Motor neuron (in vitro differentiated cells): Measurements from ENCODE around the gene DEDD2. TPM values are rescaled to one million over a fixed set of nuclear protein-coding genes. Genes with fewer than 3 reads are reported as not detected.

Experiments
- ATAC-seq, 8 experiments: fragments of 200-7000 bp; cut with Tn5 transposase; replicated peaks in 6 of 8; 2 replicates each; pipeline ENCODE4 v1.8.0; 2021; ENCODE audit warnings: mild to moderate bottlenecking in 8 of 8, moderate library complexity in 8 of 8
- H3K27ac ChIP-seq, 2 donors: fragments of 250-450 bp; sonication (Bioruptor Pico); 2 replicates each; pipeline ENCODE4 v1.9.0; 2021; ENCODE audit warnings: antibody characterized with exemption in 2 of 2, mild to moderate bottlenecking in 2 of 2, moderate library complexity in 1 of 2
- H3K4me1 ChIP-seq, 2 donors: fragments of 250-450 bp; sonication (Bioruptor Pico); replicated peaks in 1 of 2; 2 replicates each; pipeline ENCODE4 v1.6.1; 2021; ENCODE audit warnings: antibody characterized with exemption in 2 of 2, mild to moderate bottlenecking in 2 of 2, moderate library complexity in 1 of 2
- H3K4me3 ChIP-seq, 5 donors: fragments of 250-450 bp; sonication (Bioruptor Pico); 2 replicates each; pipeline ENCODE4 v1.9.0; 2021; ENCODE audit warnings: antibody characterized with exemption in 5 of 5, mild to moderate bottlenecking in 5 of 5, moderate library complexity in 4 of 5
- WGBS, 10 experiments: fragments of 450-650 bp; shearing (Covaris generic); methylation state at CpG; one replicate each; pipeline ENCODE4 v1.0.0; 2022; 5-methylcytosine and 5-hydroxymethylcytosine counted together
- in situ Hi-C, 9 experiments: fragments of 400-800 bp; cut with MboI; loops; one replicate each; pipeline ENCODE4 v1.15.0; 2021; ENCODE audit warnings: low sequenced_read_pairs in 9 of 9, low pct_unique_long_range_greater_than_20kb in 2 of 9; ENCODE audit not compliant: unreplicated experiment in 9 of 9
- total RNA-seq, 8 experiments: library from RNA; unstranded; fragments of 300-600 nt; gene quantifications; 2 replicates each; pipeline versions ENCODE4 v1.2.3 to v1.2.4, GENCODE V29; 2022

Gene DEDD2
- total RNA-seq, 8 experiments from 2014 or later: 17.9 to 35.9 (median 24.7) TPM

GRCh38 chr19:42168206-42168605, 49.3 kb downstream of the DEDD2 start:
- in situ Hi-C loops: no loop called here
- peaks cover 59 to 76% of the 10 kb centered on the region in 2 donors for H3K4me1 ChIP-seq
- H3K4me3 ChIP-seq: no peak overlapping the region
- WGBS, 10 experiments: 17 to 100% (median 74%) methylated on average over 1 to 3 of the region's 3 CpGs; no CpG with 5 or more reads in 4 of the 10 experiments
- peak overlapping the region; percentile 20 to 76 for H3K27ac ChIP-seq
- ATAC-seq: peak in 1 of 8 experiments; percentile 31

- in situ Hi-C loops: no loop called here
- Histone ChIP-seq H3K4me3 (no peak overlapping the region), H3K27ac (no peak overlapping the region), H3K4me1 (peaks cover 61 to 72% of the 10 kb centered on the region in 2 donors)
- 0 to 83% (median 40%) methylated on average over 1 to 6 of the region's 7 CpGs; no CpG with 5 or more reads in 1 of the 10 experiments for WGBS, 10 experiments
- ATAC-seq: no peak
Measured at GRCh38 chr19:42166316-42166715, 51.2 kb downstream of the DEDD2 start.

- 0 to 83% (median 40%) methylated on average over 1 to 2 of the region's 2 CpGs; no CpG with 5 or more reads in 5 of the 10 experiments for WGBS, 10 experiments
- no peak overlapping the region for H3K4me3 ChIP-seq
- in situ Hi-C loops: no loop called here
- no peak for ATAC-seq
- H3K27ac ChIP-seq: no peak overlapping the region
- peaks cover 53 to 68% of the 10 kb centered on the region in 2 donors for H3K4me1 ChIP-seq
Measured at GRCh38 chr19:42165146-42165545, 52.3 kb downstream of the DEDD2 start.

- Histone ChIP-seq H3K4me1 (peaks cover 33 to 45% of the 10 kb centered on the region in 2 donors), H3K4me3 (no peak overlapping the region), H3K27ac (peak overlapping the region; percentile 10 to 15)
- ATAC-seq: peak in 5 of 8 experiments; percentile 31 to 80 (median 63)
- in situ Hi-C loops: no loop called here
- 13 to 100% (median 40%) methylated on average over 1 to 3 of the region's 21 CpGs; no CpG with 5 or more reads in 2 of the 10 experiments for WGBS, 10 experiments
Measured at GRCh38 chr19:42161616-42162263, 55.7 kb downstream of the DEDD2 start.

- no peak for ATAC-seq
- peaks cover 44 to 51% of the 10 kb centered on the region in 2 donors for H3K4me1 ChIP-seq
- WGBS, 10 experiments: 8 to 100% (median 72%) methylated on average over 1 to 6 of the region's 7 CpGs; no CpG with 5 or more reads in 3 of the 10 experiments
- in situ Hi-C loops: no loop called here
- no peak overlapping the region for H3K27ac ChIP-seq
- no peak overlapping the region for H3K4me3 ChIP-seq
Measured at GRCh38 chr19:42159942-42160341, 57.5 kb downstream of the DEDD2 start.

GRCh38 chr19:42158926-42159325, 58.6 kb downstream of the DEDD2 start:
- Histone ChIP-seq H3K27ac (no peak overlapping the region), H3K4me1 (peaks cover 54 to 61% of the 10 kb centered on the region in 2 donors), H3K4me3 (no peak overlapping the region)
- in situ Hi-C loops: no loop called here
- ATAC-seq: no peak
- 0 to 78% (median 29%) methylated on average over 1 to 2 of the region's 2 CpGs; no CpG with 5 or more reads in 2 of the 10 experiments for whole genome bisulfite sequencing, 10 experiments

- peak in 2 of 8 experiments; percentile 38 to 48 for ATAC-seq
- 30 to 100% (median 93%) methylated on average over 1 to 4 of the region's 8 CpGs; no CpG with 5 or more reads in 4 of the 10 experiments for WGBS, 10 experiments
Measured at GRCh38 chr19:42156571-42156970, 60.9 kb downstream of the DEDD2 start.

GRCh38 chr19:42155796-42156195, 61.7 kb downstream of the DEDD2 start:
- in situ Hi-C loops: no loop called here
- Histone ChIP-seq H3K4me3 (no peak overlapping the region), H3K4me1 (peaks cover 59 to 67% of the 10 kb centered on the region in 2 donors), H3K27ac (peak overlapping the region; percentile 97)
- 0 to 31% (median 14%) methylated on average over 1 to 4 of the region's 10 CpGs; no CpG with 5 or more reads in 6 of the 10 experiments for WGBS, 10 experiments
- no peak for ATAC-seq

More at GRCh38 chr19:42156571-42156970, 60.9 kb downstream of the DEDD2 start:
- in situ Hi-C loops: no loop called here
- no peak overlapping the region for H3K4me3 ChIP-seq
- H3K27ac ChIP-seq: peak overlapping the region in 1 of 2 donors; percentile 97
- H3K4me1 ChIP-seq: peaks cover 58 to 67% of the 10 kb centered on the region in 2 donors

- Histone ChIP-seq H3K27ac (peak overlapping the region; percentile 97), H3K4me3 (peak overlapping the region in 3 of 5 donors; percentile 1 to 30 (median 24)), H3K4me1 (peaks cover 67 to 74% of the 10 kb centered on the region in 2 donors)
- WGBS, 10 experiments: 30 to 64% (median 53%) methylated on average over 3 to 10 of the region's 15 CpGs; no CpG with 5 or more reads in 2 of the 10 experiments
- in situ Hi-C loops: no loop called here
- peak in 5 of 8 experiments; percentile 40 to 61 (median 47) for ATAC-seq
Measured at GRCh38 chr19:42154471-42155323, 62.8 kb downstream of the DEDD2 start.

- 3 to 17% (median 14%) methylated on average over 1 to 6 of the region's 20 CpGs; no CpG with 5 or more reads in 2 of the 10 experiments for WGBS, 10 experiments
- H3K4me1 ChIP-seq: peaks cover 74 to 82% of the 10 kb centered on the region in 2 donors
- in situ Hi-C loops: no loop called here
- H3K4me3 ChIP-seq: peak overlapping the region; percentile 7 to 30 (median 15)
- peak in 5 of 8 experiments; percentile 17 to 28 (median 23) for ATAC-seq
- H3K27ac ChIP-seq: peak overlapping the region; percentile 97
Measured at GRCh38 chr19:42153672-42154433, 63.6 kb downstream of the DEDD2 start.

GRCh38 chr19:42152910-42153671, 64.4 kb downstream of the DEDD2 start:
- ATAC-seq: peak in 1 of 8 experiments; percentile 58
- WGBS, 10 experiments: 0 to 88% (median 80%) methylated on average over 2 to 4 of the region's 25 CpGs; no CpG with 5 or more reads in 7 of the 10 experiments
- Histone ChIP-seq H3K27ac (peak overlapping the region; percentile 97), H3K4me1 (peaks cover 74 to 82% of the 10 kb centered on the region in 2 donors), H3K4me3 (peak overlapping the region; percentile 7 to 30 (median 15))
- in situ Hi-C loops: no loop called here
